Ectodermal cell (in vitro differentiated cells): Measurements from ENCODE around the gene PIK3CG.
"Not testable (repeated sequence)": the region's sequence is repeated elsewhere in the genome, so short reads cannot be mapped to it uniquely, and the experiment has no call there.

Experiments used
- H3K27ac ChIP-seq: 2 replicates; pipeline ENCODE4 v1.7.0; 2013; ENCODE audit warnings: mild to moderate bottlenecking, low read depth, low read length; ENCODE audit not compliant: insufficient read depth, poor library complexity, severe bottlenecking
- H3K27me3 ChIP-seq: 2 replicates; pipeline ENCODE4 v1.7.0; 2013; ENCODE audit warnings: mild to moderate bottlenecking, low read length; ENCODE audit not compliant: insufficient read depth, control insufficient read depth, poor library complexity, severe bottlenecking
- H3K36me3 ChIP-seq: one replicate; pipeline ENCODE4 v1.7.0; 2013; ENCODE audit warnings: low read length; ENCODE audit not compliant: control insufficient read depth, insufficient read depth
- H3K4me1 ChIP-seq: one replicate; pipeline ENCODE4 v1.7.0; 2013; ENCODE audit warnings: low read length; ENCODE audit not compliant: control insufficient read depth, insufficient read depth
- H3K4me3 ChIP-seq: 2 replicates; pipeline ENCODE4 v1.7.0; 2013; ENCODE audit warnings: low read depth, low read length, control low read depth; ENCODE audit not compliant: insufficient read depth
- H3K9me3 ChIP-seq: 2 replicates; pipeline ENCODE4 v1.7.0; 2013; ENCODE audit warnings: mild to moderate bottlenecking, low read length, moderate library complexity; ENCODE audit not compliant: control insufficient read depth
- WGBS, 2 experiments: methylation state at CpG; one replicate each; pipeline ENCODE4 v1.1.7; 2013; ENCODE audit warnings: missing lambda C conversion rate in 2 of 2; 5-methylcytosine and 5-hydroxymethylcytosine counted together

PIK3CG gene

GRCh38 chr7:106905734-106906133, 40.7 kb downstream of the PIK3CG start:
- Histone ChIP-seq H3K9me3 (no peaks in the 10 kb centered on the region), H3K27me3 (no peaks in the 10 kb centered on the region), H3K4me1 (no peaks in the 10 kb centered on the region), H3K4me3 (no peak overlapping the region), H3K27ac (no peak overlapping the region), H3K36me3 (no peaks in the 10 kb centered on the region)
- WGBS, 2 experiments = 6 to 17% methylated on average over 2 to 3 of the region's 3 CpGs

GRCh38 chr7:106911959-106912358, 46.9 kb downstream of the PIK3CG start:
- WGBS, 2 experiments = 93% methylated on average over 2 of the region's 2 CpGs
- no peak overlapping the region for H3K4me3 ChIP-seq
- no peaks in the 10 kb centered on the region for H3K27me3 ChIP-seq
- H3K36me3 ChIP-seq = no peaks in the 10 kb centered on the region
- no peaks in the 10 kb centered on the region for H3K9me3 ChIP-seq
- H3K27ac ChIP-seq = no peak overlapping the region
- no peaks in the 10 kb centered on the region for H3K4me1 ChIP-seq

GRCh38 chr7:106914018-106914607, 49.0 kb downstream of the PIK3CG start:
- WGBS, 2 experiments = 93 to 96% methylated on average over 3 of the region's 3 CpGs
- Histone ChIP-seq H3K27me3 (no peaks in the 10 kb centered on the region), H3K9me3 (no peaks in the 10 kb centered on the region), H3K36me3 (no peaks in the 10 kb centered on the region), H3K4me3 (no peak overlapping the region), H3K27ac (no peak overlapping the region), H3K4me1 (no peaks in the 10 kb centered on the region)

GRCh38 chr7:106915407-106915806, 50.3 kb downstream of the PIK3CG start:
- WGBS, 2 experiments = 71 to 73% methylated on average over 2 of the region's 2 CpGs
- H3K4me3 ChIP-seq = no peak overlapping the region
- no peaks in the 10 kb centered on the region for H3K36me3 ChIP-seq
- no peaks in the 10 kb centered on the region for H3K4me1 ChIP-seq
- H3K27ac ChIP-seq = no peak overlapping the region
- no peaks in the 10 kb centered on the region for H3K9me3 ChIP-seq
- no peaks in the 10 kb centered on the region for H3K27me3 ChIP-seq

GRCh38 chr7:106915873-106916272, 50.8 kb downstream of the PIK3CG start:
- Histone ChIP-seq H3K27me3 (no peaks in the 10 kb centered on the region), H3K9me3 (no peaks in the 10 kb centered on the region), H3K27ac (no peak overlapping the region), H3K36me3 (no peaks in the 10 kb centered on the region), H3K4me1 (no peaks in the 10 kb centered on the region), H3K4me3 (no peak overlapping the region)
- 90 to 99% methylated on average over 4 of the region's 4 CpGs for WGBS, 2 experiments

- no peaks in the 10 kb centered on the region for H3K36me3 ChIP-seq
- 92 to 94% methylated on average over 1 of the region's 1 CpG for WGBS, 2 experiments
- H3K4me1 ChIP-seq = no peaks in the 10 kb centered on the region
- H3K4me3 ChIP-seq = no peak overlapping the region
- H3K27me3 ChIP-seq = no peaks in the 10 kb centered on the region
- H3K27ac ChIP-seq = no peak overlapping the region
- no peaks in the 10 kb centered on the region for H3K9me3 ChIP-seq
These were observed 51.6 kb downstream of the PIK3CG start for GRCh38 chr7:106916679-106917078.

GRCh38 chr7:106918991-106919390, 53.9 kb downstream of the PIK3CG start:
- 92 to 93% methylated on average over 3 of the region's 3 CpGs for WGBS, 2 experiments
- no peaks in the 10 kb centered on the region for H3K27me3 ChIP-seq
- no peak overlapping the region for H3K27ac ChIP-seq

GRCh38 chr7:106924468-106924867, 59.4 kb downstream of the PIK3CG start:
- H3K27me3 ChIP-seq, H3K4me1 ChIP-seq, H3K27ac ChIP-seq, H3K36me3 ChIP-seq, H3K9me3 ChIP-seq, H3K4me3 ChIP-seq: not testable (repeated sequence)
- 89 to 100% methylated on average over 1 of the region's 2 CpGs for WGBS, 2 experiments

More at GRCh38 chr7:106918991-106919390, 53.9 kb downstream of the PIK3CG start:
- no peak overlapping the region for H3K4me3 ChIP-seq
- H3K9me3 ChIP-seq = no peaks in the 10 kb centered on the region
- H3K4me1 ChIP-seq = no peaks in the 10 kb centered on the region
- no peaks in the 10 kb centered on the region for H3K36me3 ChIP-seq

- Histone ChIP-seq H3K4me3 (no peak overlapping the region), H3K36me3 (no peaks in the 10 kb centered on the region), H3K27me3 (no peaks in the 10 kb centered on the region), H3K27ac (no peak overlapping the region), H3K9me3 (no peaks in the 10 kb centered on the region), H3K4me1 (no peaks in the 10 kb centered on the region)
- 95 to 96% methylated on average over 4 of the region's 4 CpGs for WGBS, 2 experiments
These were observed 61.8 kb downstream of the PIK3CG start for GRCh38 chr7:106926892-106927291.

GRCh38 chr7:106927536-106927935, 62.5 kb downstream of the PIK3CG start:
- Histone ChIP-seq H3K27ac (no peak overlapping the region), H3K9me3 (no peaks in the 10 kb centered on the region), H3K36me3 (no peaks in the 10 kb centered on the region), H3K4me1 (no peaks in the 10 kb centered on the region), H3K4me3 (no peak overlapping the region), H3K27me3 (no peaks in the 10 kb centered on the region)
- WGBS, 2 experiments = 83 to 98% methylated on average over 2 of the region's 2 CpGs

GRCh38 chr7:106929616-106930015, 64.5 kb downstream of the PIK3CG start:
- not testable (repeated sequence) for H3K36me3 ChIP-seq, H3K27me3 ChIP-seq, H3K4me3 ChIP-seq, H3K4me1 ChIP-seq, H3K27ac ChIP-seq, H3K9me3 ChIP-seq
- 93 to 96% methylated on average over 1 to 2 of the region's 2 CpGs for WGBS, 2 experiments
